Endothelial cell of umbilical vein (primary cell): ENCODE measurements around the gene BMPR1B. TPM values are rescaled to one million over a fixed set of nuclear protein-coding genes. Genes with fewer than 3 reads are reported as not detected.

Source experiments
- BruUV-seq: library from RNA; stranded (reverse); fragments of 400-500 nt; replicated peaks from 2 replicates; lab custom pipeline; 2021; lab: Mats Ljungman, UMichigan
- CTCF ChIA-PET: fragments of 300-600, 350-600 bp; sonication (Branson Sonifier 250); formaldehyde crosslinking; loops from one replicate; lab custom pipeline; 2021; ENCODE audit warnings: antibody characterized with exemption, inconsistent platforms; lab: Charles Lee
- POLR2A ChIA-PET: fragments of 300-600, 350-600 bp; sonication (Branson Sonifier 250); formaldehyde crosslinking; loops from one replicate; lab custom pipeline; 2021; ENCODE audit warnings: antibody characterized with exemption, inconsistent platforms; lab: Charles Lee
- DNase-seq: peaks from one replicate; pipeline ENCODE4 v3.0.0-alpha.2; 2011; ENCODE audit warnings: low read depth, low spot score
- FAIRE-seq: peaks from 2 replicates; lab custom pipeline; 2011; peaks lifted over from hg19 to GRCh38; lab: Jason Lieb, UNC
- H2AFZ ChIP-seq: 2 replicates; pipeline ENCODE4 v1.6.0; 2012; ENCODE audit warnings: low read depth, low read length, control low read depth, inconsistent platforms
- H3K27ac ChIP-seq: 2 replicates; pipeline ENCODE4 v1.5.1; 2011; ENCODE audit warnings: low read depth, mild to moderate bottlenecking, control low read depth, low read length, moderate library complexity; ENCODE audit not compliant: insufficient read depth
- H3K27me3 ChIP-seq, 2 experiments: 2 replicates each; pipeline versions ENCODE4 v1.6.0 to v1.6.1; 2011; ENCODE audit warnings: low read length in 2 of 2, mixed read lengths in 1 of 2; ENCODE audit not compliant: control insufficient read depth in 2 of 2, insufficient read depth in 2 of 2
- H3K36me3 ChIP-seq, 2 experiments: 2 replicates in 1 of 2; 3 replicates in 1 of 2; pipeline ENCODE4 v1.5.1; 2011; ENCODE audit warnings: low read length in 2 of 2, mild to moderate bottlenecking in 1 of 2, moderate library complexity in 1 of 2; ENCODE audit not compliant: control insufficient read depth in 2 of 2, insufficient read depth in 2 of 2; ENCODE audit errors: extremely low read depth in 1 of 2
- H3K4me1 ChIP-seq: 3 replicates; pipeline ENCODE4 v1.5.1; 2011; ENCODE audit warnings: mild to moderate bottlenecking, low read length; ENCODE audit not compliant: control insufficient read depth, insufficient read depth; ENCODE audit errors: extremely low read depth
- H3K4me2 ChIP-seq: 2 replicates; pipeline ENCODE4 v1.6.1; 2011; ENCODE audit warnings: low read length, control low read depth, mixed read lengths; ENCODE audit not compliant: insufficient read depth
- H3K4me3 ChIP-seq, 3 experiments: fragments of 200-600 bp in 1 of 3; sonication (generic), shearing (Covaris generic) in 1 of 3; replicated peaks in 1 of 3; 2 replicates each; pipeline ENCODE4 v1.5.1; 2011 to 2016; ENCODE audit warnings: control low read depth in 3 of 3, low read length in 3 of 3, mild to moderate bottlenecking in 2 of 3, inconsistent platforms in 1 of 3, low read depth in 1 of 3, moderate library complexity in 1 of 3; ENCODE audit not compliant: insufficient read depth in 1 of 3
- H3K79me2 ChIP-seq: 2 replicates; pipeline ENCODE4 v1.6.0; 2012; ENCODE audit warnings: low read length, inconsistent platforms; ENCODE audit not compliant: control insufficient read depth, insufficient read depth
- H3K9ac ChIP-seq: replicated peaks from 2 replicates; pipeline ENCODE3; 2011; ENCODE audit warnings: low read length, control low read depth; ENCODE audit not compliant: insufficient read depth; ENCODE audit errors: extremely low read depth
- H3K9me1 ChIP-seq: replicated peaks from 3 replicates; pipeline ENCODE4 v1.6.0; 2011; ENCODE audit warnings: mild to moderate bottlenecking, low read length; ENCODE audit not compliant: control insufficient read depth, insufficient read depth; ENCODE audit errors: extremely low read depth
- H3K9me3 ChIP-seq: replicated peaks from 2 replicates; pipeline ENCODE4 v1.5.1; 2012; ENCODE audit warnings: low read length, inconsistent platforms; ENCODE audit not compliant: control insufficient read depth, insufficient read depth
- H4K20me1 ChIP-seq: replicated peaks from 2 replicates; pipeline ENCODE3; 2011; ENCODE audit warnings: mild to moderate bottlenecking, low read length; ENCODE audit not compliant: control insufficient read depth, insufficient read depth; ENCODE audit errors: extremely low read depth
- CTCF ChIP-seq, 2 donors: IDR thresholded peaks; 1 replicate in 1 of 2; 2 replicates in 1 of 2; pipeline ENCODE4 v1.5.1; 2011; ENCODE audit warnings: low read length in 2 of 2, mild to moderate bottlenecking in 2 of 2, moderate library complexity in 2 of 2, control low read depth in 1 of 2, inconsistent platforms in 1 of 2, low read depth in 1 of 2; ENCODE audit not compliant: insufficient read depth in 1 of 2; ENCODE audit errors: extremely low read depth in 1 of 2
- FOS ChIP-seq: IDR thresholded peaks from 2 replicates; pipeline ENCODE4 v1.6.1; 2011; ENCODE audit warnings: mild to moderate bottlenecking, low read length, moderate library complexity, borderline replicate concordance; ENCODE audit not compliant: insufficient read depth
- JUN ChIP-seq: IDR thresholded peaks from 2 replicates; pipeline ENCODE4 v1.6.1; 2011; ENCODE audit warnings: borderline replicate concordance, low read depth; ENCODE audit not compliant: insufficient read length, insufficient read depth
- dilution Hi-C: fragments of 300-500 bp; cut with MboI; formaldehyde crosslinking; loops from one replicate; pipeline ENCODE4 v1.15.0; 2019; ENCODE audit warnings: low sequenced_read_pairs; ENCODE audit not compliant: extremely low pct_ligation_motif_present
- intact Hi-C: fragments of 100-400 bp; cut with micrococcal nuclease; formaldehyde crosslinking; loops from one replicate; pipeline ENCODE4 v1.10.0; 2022
- polyA plus RNA-seq, 4 experiments: library from polyadenylated mRNA; depleted of rRNA in 3 of 4; stranded (reverse) in 3 of 4; unstranded in 1 of 4; fragments of >200 nt; gene quantifications; 2 replicates each; pipeline versions ENCODE4 v1.2.1 to v1.2.3, GENCODE V29; 2011 to 2012; ENCODE audit warnings: missing spikeins in 1 of 4
- total RNA-seq: library from RNA; stranded (reverse); gene quantifications from 2 replicates; pipeline ENCODE4 v1.2.3, GENCODE V29; 2021

The BMPR1B gene
- total and polyA plus RNA-seq, 2 donors (not counting 3 experiments of a cell fraction or from before 2014, with no cell fraction given) = 0.28 to 2.1 TPM

GRCh38 chr4:94715726-94716125 lies 42.0 kb upstream of the BMPR1B start:
- no peak for DNase-seq
- Histone ChIP-seq H4K20me1 (no peaks in the 10 kb centered on the region), H3K9me1 (no peaks in the 10 kb centered on the region), H3K4me2 (no peak overlapping the region), H2AFZ (no peak overlapping the region), H3K27me3 (no peaks in the 10 kb centered on the region), H3K79me2 (no peaks in the 10 kb centered on the region), H3K4me1 (no peaks in the 10 kb centered on the region), H3K4me3 (no peak overlapping the region), H3K9me3 (no peaks in the 10 kb centered on the region), H3K9ac (no peak overlapping the region), H3K27ac (no peak overlapping the region), H3K36me3 (no peaks in the 10 kb centered on the region)
- dilution Hi-C loops (no loop called here), intact Hi-C loops (loop anchor here (10.0 kb wide), 1 partner anchor 311 kb away; no protein-coding TSS in a partner anchor)
- BruUV-seq = no TSS peak
- no peak for TF ChIP-seq JUN
- no peak for TF ChIP-seq CTCF (IDR thresholded peaks at IDR 0.05; ENCODE audit: extremely low read depth in 1 of 2, insufficient read depth in 1 of 2, low read depth in 1 of 2, low read length in 2 of 2)
- FAIRE-seq = no peak
- CTCF ChIA-PET = interaction anchor here (1.1 kb wide), 1 partner anchor 11 kb away, joined by 3 read pairs; no protein-coding TSS in a partner anchor
- POLR2A ChIA-PET = no interaction called here

DNA sequence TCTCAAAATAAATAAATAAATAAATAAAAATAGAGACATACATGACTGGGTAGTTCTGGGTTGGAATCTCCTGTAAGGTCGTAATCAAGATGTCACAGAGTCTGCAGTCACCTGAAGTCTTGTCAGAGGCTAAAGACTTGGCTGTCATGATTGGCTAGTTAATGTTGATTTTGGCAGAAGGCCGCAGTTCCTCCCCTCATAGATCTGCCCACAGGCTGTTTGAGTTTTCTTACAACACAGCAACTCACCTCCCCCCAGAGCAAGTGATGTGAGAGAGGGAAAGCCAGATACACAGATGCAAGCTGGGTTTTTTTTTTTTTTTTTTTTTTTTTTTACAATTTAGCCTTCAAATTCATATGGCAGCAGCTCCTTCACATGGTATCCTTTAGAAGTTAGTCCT lies 36.4 kb upstream of the BMPR1B start:
- no peaks in the 10 kb centered on the region for H3K9me1 ChIP-seq
- dilution Hi-C loops = no loop called here
- H3K79me2 ChIP-seq = no peaks in the 10 kb centered on the region
- no peak overlapping the region for H3K4me2 ChIP-seq
- no peaks in the 10 kb centered on the region for H3K9me3 ChIP-seq
- intact Hi-C loops = no loop called here
- no peaks in the 10 kb centered on the region for H3K4me1 ChIP-seq
- no peak for TF ChIP-seq FOS
- H4K20me1 ChIP-seq = no peaks in the 10 kb centered on the region
- H3K4me3 ChIP-seq = no peak overlapping the region
- H2AFZ ChIP-seq = no peak overlapping the region
- FAIRE-seq (no peak), DNase-seq (no peak)
- POLR2A ChIA-PET = no interaction called here
- no TSS peak for BruUV-seq
- CTCF ChIA-PET = no interaction called here
- no peaks in the 10 kb centered on the region for H3K36me3 ChIP-seq
- H3K9ac ChIP-seq = no peak overlapping the region
- H3K27me3 ChIP-seq = no peaks in the 10 kb centered on the region
- H3K27ac ChIP-seq = no peak overlapping the region
